ACC112 (cell line): ENCODE data around the gene KANSL1.

ENCODE experiments used
- H2AFZ ChIP-seq: fragments of 200-600 bp; sonication (generic); one replicate; pipeline ENCODE4 v1.6.0; 2017; ENCODE audit warnings: antibody characterized with exemption, low read length; ENCODE audit not compliant: unreplicated experiment
- H3K27ac ChIP-seq: fragments of 200-600 bp; sonication (generic); 2 replicates; pipeline ENCODE4 v1.5.1; 2014; ENCODE audit warnings: low read depth, mild to moderate bottlenecking, antibody characterized with exemption, low read length, moderate library complexity
- H3K27me3 ChIP-seq: fragments of 200-600 bp; sonication (generic); 2 replicates; pipeline ENCODE4 v1.6.1; 2014; ENCODE audit warnings: mild to moderate bottlenecking, antibody characterized with exemption, low read length, moderate library complexity, mixed read lengths; ENCODE audit not compliant: insufficient read depth
- H3K36me3 ChIP-seq: fragments of 200-600 bp; sonication (generic); 2 replicates; pipeline ENCODE4 v1.6.1; 2016; ENCODE audit warnings: mild to moderate bottlenecking, antibody characterized with exemption, low read length, moderate library complexity, mixed read lengths; ENCODE audit not compliant: insufficient read depth
- H3K4me1 ChIP-seq: fragments of 200-600 bp; sonication (generic); one replicate; pipeline ENCODE4 v1.6.1; 2016; ENCODE audit warnings: low read length, mixed read lengths; ENCODE audit not compliant: insufficient read depth, unreplicated experiment, control insufficient read depth
- H3K4me3 ChIP-seq: fragments of 200-600 bp; sonication (generic); 2 replicates; pipeline ENCODE4 v1.5.1; 2014; ENCODE audit warnings: mild to moderate bottlenecking, low read depth, low read length
- H3K79me2 ChIP-seq: fragments of 200-600 bp; sonication (generic); one replicate; pipeline ENCODE4 v1.6.0; 2016; ENCODE audit warnings: low read length; ENCODE audit not compliant: control insufficient read depth, unreplicated experiment, insufficient read depth

KANSL1 gene

DNA sequence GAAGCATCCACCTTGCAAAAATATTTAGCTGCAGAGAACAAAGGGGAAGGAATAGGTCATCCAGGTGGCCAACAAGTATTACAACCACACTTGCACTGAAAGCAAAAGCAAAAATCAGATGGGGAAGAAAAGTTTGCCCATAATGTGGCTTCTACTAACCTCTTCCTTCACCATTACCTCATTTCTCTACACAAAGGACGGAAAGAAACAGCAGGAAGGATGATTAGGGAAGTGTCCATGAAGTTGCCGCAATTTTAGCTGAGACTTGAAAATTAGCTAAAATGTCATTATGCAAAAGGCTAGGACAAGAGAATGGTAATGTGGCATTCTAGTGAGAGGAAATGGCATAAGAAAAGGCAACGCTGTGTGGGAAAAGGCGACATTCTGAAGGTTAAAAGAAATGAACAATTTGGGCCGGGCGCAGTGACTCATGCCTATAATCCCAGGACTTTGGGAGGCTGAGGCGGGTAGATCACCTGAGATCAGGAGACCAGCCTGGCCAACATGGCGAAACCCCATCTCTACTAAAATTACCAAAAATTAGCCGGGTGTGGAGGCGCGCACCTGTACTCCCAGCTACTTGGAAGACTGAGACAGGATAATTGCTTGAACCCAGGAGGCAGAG lies 13.7 kb downstream of the KANSL1 start:
- H3K4me3 ChIP-seq = no peak overlapping the region
- H3K27ac ChIP-seq = peak overlapping the region; percentile 36; the same call in 1 of the 2 replicates
- H3K4me1 ChIP-seq = peaks cover 45% of the 10 kb centered on the region
- no peak overlapping the region for H2AFZ ChIP-seq
- H3K36me3 ChIP-seq = no peaks in the 10 kb centered on the region
- no peaks in the 10 kb centered on the region for H3K27me3 ChIP-seq
- peaks cover 99% of the 10 kb centered on the region for H3K79me2 ChIP-seq

DNA sequence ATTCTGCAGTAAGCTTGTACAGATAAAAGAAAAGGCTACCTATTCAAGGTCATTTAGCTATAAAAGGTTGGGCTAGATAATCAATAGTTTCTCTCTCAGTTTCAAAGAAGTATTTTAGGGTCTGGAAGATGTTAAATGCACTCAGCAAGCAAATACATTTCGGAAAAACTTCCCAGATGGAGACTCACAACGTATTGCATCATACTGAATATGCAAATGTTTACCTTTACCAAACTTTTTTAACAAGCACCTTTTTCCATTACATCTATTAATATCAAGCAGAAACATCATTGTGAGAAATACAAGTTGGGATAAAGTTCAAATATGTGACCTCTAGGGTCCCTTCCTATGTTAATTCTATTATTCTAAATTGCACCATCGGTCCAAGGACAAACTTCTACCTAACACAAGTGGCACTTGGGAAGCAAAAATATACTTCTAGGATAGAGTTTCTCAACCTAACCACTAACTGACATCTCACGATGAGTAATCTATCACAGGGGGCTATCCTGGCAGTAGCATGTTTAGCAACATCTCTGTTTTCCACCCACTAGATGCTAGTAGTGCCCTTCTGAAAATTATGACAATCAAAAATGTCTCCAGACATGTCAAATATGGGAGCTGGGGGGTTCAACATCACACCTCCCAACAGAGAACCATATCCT lies 14.5 kb downstream of the KANSL1 start:
- H3K79me2 ChIP-seq = peaks cover 99% of the 10 kb centered on the region
- no peaks in the 10 kb centered on the region for H3K36me3 ChIP-seq
- no peaks in the 10 kb centered on the region for H3K27me3 ChIP-seq
- H3K27ac ChIP-seq = peak overlapping the region; percentile 36; the same call in 1 of the 2 replicates
- H2AFZ ChIP-seq = no peak overlapping the region
- peaks cover 45% of the 10 kb centered on the region for H3K4me1 ChIP-seq
- peak overlapping the region; percentile 5; the same call in 1 of the 2 replicates for H3K4me3 ChIP-seq

DNA sequence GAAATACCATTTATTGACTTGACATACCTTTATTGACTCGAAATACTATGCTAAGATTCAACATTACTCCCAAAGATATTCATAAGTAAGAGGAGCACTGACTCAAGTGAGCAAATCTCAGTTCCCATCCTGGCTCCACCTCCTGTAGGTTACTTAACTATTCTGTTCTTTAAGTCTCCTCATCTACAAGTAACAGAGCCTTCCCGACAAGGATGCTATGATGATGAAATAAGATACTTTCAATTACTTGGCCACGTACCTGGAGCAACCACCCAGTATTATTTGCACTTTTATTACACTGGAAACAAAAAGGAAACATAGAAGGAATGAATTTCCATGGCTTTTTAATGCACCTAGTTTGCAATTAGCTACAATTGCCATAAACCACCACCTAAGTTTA lies 16.3 kb downstream of the KANSL1 start:
- Histone ChIP-seq H2AFZ (no peak overlapping the region), H3K27ac (no peak overlapping the region), H3K79me2 (peaks cover 99% of the 10 kb centered on the region), H3K36me3 (0 out of 2 replicates have a peak, but pooled peaks cover 3% of the 10 kb centered on the region), H3K4me1 (peaks cover 42% of the 10 kb centered on the region), H3K4me3 (no peak overlapping the region), H3K27me3 (no peaks in the 10 kb centered on the region)

DNA sequence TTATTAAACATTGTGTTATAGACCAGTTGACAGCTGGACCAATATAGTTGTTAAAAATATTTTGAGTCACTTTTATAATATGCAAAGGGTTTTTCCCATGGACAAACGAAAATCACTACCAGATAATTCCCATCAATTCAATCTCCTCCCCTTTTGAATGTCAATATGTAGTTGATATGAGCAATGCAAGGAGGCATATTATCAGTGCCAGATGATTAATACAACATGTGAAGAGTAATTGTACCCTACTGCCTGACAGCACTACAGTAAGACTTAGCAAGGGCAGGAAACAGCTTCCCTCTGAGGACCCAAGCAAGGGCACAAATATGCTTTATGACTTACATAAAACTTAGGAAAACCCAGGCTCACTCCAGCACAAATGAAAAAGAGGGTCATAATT lies 17.3 kb downstream of the KANSL1 start:
- peaks cover 13% of the 10 kb centered on the region for H3K36me3 ChIP-seq
- no peaks in the 10 kb centered on the region for H3K27me3 ChIP-seq
- peaks cover 43% of the 10 kb centered on the region for H3K4me1 ChIP-seq
- no peak overlapping the region for H3K27ac ChIP-seq
- no peak overlapping the region for H2AFZ ChIP-seq
- H3K4me3 ChIP-seq = no peak overlapping the region
- peaks cover 100% of the 10 kb centered on the region for H3K79me2 ChIP-seq

DNA sequence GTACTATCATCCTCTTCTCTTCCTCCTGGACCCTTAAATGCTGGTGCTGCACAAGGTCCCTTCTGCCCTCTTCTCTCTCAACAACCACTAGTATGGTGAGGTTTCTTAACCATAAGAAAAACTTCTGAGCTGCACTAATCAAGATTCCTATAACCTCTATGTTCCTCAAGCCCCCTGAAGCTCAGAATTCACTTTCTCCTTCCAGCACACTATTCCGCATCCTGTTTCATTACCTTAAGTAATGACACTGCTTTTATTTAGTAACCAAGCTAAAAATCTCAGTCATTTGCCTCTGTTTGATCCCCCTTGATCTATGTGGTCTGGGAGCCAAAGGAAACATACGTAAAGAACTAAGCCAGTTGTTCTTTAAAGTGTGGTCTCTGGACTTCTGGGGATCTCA lies 20.1 kb downstream of the KANSL1 start:
- Histone ChIP-seq H3K4me1 (peaks cover 44% of the 10 kb centered on the region), H2AFZ (no peak overlapping the region), H3K4me3 (no peak overlapping the region), H3K79me2 (peaks cover 99% of the 10 kb centered on the region), H3K36me3 (peaks cover 33% of the 10 kb centered on the region), H3K27me3 (no peaks in the 10 kb centered on the region), H3K27ac (no peak overlapping the region)

DNA sequence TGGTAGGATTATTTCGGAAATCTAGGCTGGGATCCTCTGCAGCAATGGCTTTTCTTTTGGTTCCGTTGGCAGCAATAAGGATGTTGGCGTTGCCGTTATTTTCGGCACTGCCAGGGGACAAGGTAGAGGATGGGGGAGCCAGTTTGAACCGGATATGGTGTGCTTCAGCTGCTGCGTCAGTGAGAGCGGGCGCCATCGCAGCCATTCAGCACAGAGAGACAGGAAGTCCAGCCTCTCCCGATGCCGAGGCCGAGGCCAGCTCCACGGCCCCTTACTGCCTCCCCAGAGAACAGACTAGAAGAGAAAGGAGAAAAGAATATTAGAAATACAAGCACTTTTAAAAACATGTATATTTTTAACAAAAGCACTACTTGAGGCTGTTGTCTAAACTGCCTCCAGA lies 21.3 kb downstream of the KANSL1 start:
- Histone ChIP-seq H3K79me2 (peaks cover 99% of the 10 kb centered on the region), H3K27ac (no peak overlapping the region), H3K27me3 (no peaks in the 10 kb centered on the region), H3K4me3 (no peak overlapping the region), H2AFZ (no peak overlapping the region), H3K4me1 (peaks cover 45% of the 10 kb centered on the region), H3K36me3 (peaks cover 33% of the 10 kb centered on the region)

DNA sequence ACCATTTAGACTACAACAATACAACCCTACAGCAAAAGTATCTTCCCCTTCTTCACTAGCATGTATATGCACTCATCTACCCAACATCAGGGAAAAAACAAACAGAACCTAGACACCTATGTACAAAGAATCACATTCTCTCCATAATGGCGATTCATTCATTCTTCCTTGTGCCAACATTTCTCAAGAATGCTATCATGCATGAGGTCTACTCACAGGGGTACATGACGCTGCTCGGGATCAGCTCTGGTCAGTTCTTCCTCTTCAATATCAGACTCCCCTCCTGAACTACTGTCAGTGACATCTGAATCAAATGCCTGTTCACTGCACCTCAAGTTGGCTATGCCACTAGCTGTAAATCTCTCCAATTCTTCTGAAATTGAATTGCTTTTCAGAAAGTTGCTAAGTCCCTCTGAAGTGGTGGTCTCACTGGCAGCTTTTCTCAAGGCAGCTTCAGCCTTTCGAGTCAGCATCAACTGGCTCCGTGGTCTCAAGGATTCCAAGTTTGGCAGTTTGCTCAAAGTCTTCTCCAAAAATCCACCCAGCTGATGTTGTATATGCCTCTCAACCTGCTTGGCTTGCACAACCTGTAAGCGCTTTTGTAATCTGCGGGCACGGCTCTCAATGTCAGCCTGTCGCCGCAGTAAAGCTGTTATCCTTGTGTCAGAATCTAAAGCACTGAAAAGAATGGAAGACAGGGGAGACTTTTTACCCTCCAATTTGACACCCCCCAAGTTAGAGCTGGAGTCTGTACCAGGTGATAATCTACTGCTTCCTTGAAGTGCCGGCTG lies 22.4 kb downstream of the KANSL1 start:
- no peak overlapping the region for H2AFZ ChIP-seq
- H3K4me1 ChIP-seq = peaks cover 39% of the 10 kb centered on the region
- H3K4me3 ChIP-seq = no peak overlapping the region
- peaks cover 37% of the 10 kb centered on the region for H3K36me3 ChIP-seq
- H3K27ac ChIP-seq = no peak overlapping the region
- H3K27me3 ChIP-seq = no peaks in the 10 kb centered on the region
- peaks cover 99% of the 10 kb centered on the region for H3K79me2 ChIP-seq

DNA sequence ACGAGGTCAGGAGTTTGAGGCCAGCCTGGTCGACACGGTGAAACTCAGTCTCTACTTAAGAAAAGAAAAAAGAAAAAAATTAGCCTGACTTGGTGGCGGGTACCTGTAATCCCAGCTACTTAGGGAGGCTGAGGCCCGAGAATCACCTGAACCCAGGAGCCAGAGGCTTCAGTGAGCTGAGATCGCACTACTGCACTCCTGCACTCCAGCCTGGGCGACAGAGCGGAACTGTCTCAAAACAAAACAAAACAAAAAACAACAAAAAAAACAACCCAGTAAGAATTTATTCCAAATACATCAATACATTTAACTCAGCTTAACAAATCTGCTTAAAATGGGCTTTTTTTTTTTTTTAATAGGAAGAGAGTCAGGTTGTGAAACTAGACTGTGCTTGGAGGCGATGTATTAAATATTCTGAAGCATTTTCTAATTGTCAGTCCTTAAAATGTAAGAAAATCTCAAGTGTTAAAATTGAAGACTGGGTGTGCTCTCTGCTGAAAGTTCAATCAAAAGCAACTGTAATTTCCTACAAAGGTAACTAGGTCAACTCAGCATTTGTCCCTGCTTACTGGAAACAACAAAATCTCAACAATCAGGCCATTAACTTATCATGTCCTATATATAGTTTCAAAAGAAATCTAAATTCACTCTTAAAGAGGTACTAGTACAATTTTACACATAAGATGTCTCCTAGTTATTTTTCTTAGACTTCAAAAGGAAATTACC lies 23.2 kb downstream of the KANSL1 start:
- H3K27me3 ChIP-seq = no peaks in the 10 kb centered on the region
- H3K79me2 ChIP-seq = peaks cover 98% of the 10 kb centered on the region
- H3K4me3 ChIP-seq = no peak overlapping the region
- no peak overlapping the region for H3K27ac ChIP-seq
- H3K4me1 ChIP-seq = peaks cover 37% of the 10 kb centered on the region
- H3K36me3 ChIP-seq = peaks cover 37% of the 10 kb centered on the region
- no peak overlapping the region for H2AFZ ChIP-seq

DNA sequence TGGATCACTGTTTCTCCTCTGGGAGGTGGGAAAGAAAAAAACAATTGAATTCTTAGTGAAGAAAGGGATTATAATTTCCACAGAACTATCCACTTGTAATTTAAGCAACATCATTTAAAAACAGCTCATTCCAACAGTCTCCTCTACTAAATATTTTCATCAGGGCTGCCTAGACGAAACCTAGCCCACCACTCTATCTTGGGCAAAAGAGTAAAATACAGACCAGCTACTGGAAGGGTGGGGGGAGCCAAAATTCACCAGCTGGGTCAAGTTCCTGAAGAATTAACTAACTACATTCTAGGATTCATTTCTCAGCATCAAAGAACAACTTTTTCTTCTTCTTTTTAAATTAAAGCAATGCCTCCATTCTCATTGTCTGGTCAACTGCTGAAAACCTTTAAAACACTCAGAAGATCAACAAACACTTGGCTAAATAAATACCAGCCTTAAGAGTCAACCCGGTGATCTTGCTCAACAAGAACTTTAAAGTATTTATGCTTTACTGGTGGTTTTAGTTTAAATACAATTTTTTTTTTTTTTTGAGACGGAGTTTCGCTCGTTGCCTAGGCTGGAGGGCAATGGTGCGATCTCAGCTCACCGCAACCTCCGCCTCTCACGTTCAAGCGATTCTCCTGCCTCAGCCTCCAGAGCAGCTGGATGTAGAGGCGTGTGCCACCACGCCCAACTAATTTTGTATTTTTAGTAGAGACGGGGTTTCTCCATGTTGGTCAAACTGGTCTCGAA lies 25.2 kb downstream of the KANSL1 start:
- Histone ChIP-seq H2AFZ (no peak overlapping the region), H3K27me3 (no peaks in the 10 kb centered on the region), H3K4me3 (no peak overlapping the region), H3K27ac (no peak overlapping the region), H3K79me2 (peaks cover 98% of the 10 kb centered on the region), H3K36me3 (peaks cover 37% of the 10 kb centered on the region), H3K4me1 (peaks cover 36% of the 10 kb centered on the region)

DNA sequence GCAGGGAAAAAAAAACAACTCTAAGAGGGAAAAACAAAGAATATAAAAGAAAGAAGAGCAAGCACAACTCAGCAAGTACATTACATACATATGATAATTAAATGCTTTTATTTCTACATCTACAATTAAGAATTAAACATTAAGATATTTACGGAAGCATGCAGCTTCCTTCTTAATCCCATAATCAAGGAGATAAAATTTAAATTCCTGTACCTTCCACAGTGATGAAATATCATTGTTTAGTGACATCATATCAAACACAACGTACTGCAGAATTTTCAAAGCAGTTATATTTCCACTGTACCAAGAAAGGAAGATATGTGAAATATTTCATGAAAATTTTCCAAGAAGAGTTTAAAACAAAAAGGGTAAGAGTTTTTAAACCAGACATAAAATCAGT lies 26.0 kb downstream of the KANSL1 start:
- peaks cover 37% of the 10 kb centered on the region for H3K36me3 ChIP-seq
- no peak overlapping the region for H3K27ac ChIP-seq
- no peaks in the 10 kb centered on the region for H3K27me3 ChIP-seq
- H3K79me2 ChIP-seq = peaks cover 98% of the 10 kb centered on the region
- H3K4me3 ChIP-seq = no peak overlapping the region
- peaks cover 36% of the 10 kb centered on the region for H3K4me1 ChIP-seq
- H2AFZ ChIP-seq = no peak overlapping the region
